Activated CD4-positive, CD25-positive, alpha-beta regulatory T cell (primary cell): ENCODE measurements around the gene COX19.
A peak's percentile ranks its signal among the peaks of the same experiment; 100 is the strongest.
"Not testable (repeated sequence)": the region's sequence is repeated elsewhere in the genome, so short reads cannot be mapped to it uniquely, and the experiment has no call there.

Source experiments
- DNase-seq, 4 experiments: peaks; one replicate each; lab custom pipeline; 2025; lab: John Stamatoyannopoulos, UW

Gene COX19

GRCh38 chr7:924042-924441 is 51.3 kb downstream of the COX19 start:
- DNase-seq = not testable (repeated sequence)

- DNase-seq = peak; percentile 74 to 88 (median 82)
These were observed 52.0 kb downstream of the COX19 start for GRCh38 chr7:923108-924041.

GRCh38 chr7:922334-923107 is 52.8 kb downstream of the COX19 start:
- DNase-seq = no peak

GRCh38 chr7:921581-922333 is 53.6 kb downstream of the COX19 start:
- no peak for DNase-seq

- no peak for DNase-seq
These were observed 54.3 kb downstream of the COX19 start for GRCh38 chr7:921071-921461.

GRCh38 chr7:920351-921070 is 54.8 kb downstream of the COX19 start:
- no peak for DNase-seq

- no peak for DNase-seq
These were observed 55.4 kb downstream of the COX19 start for GRCh38 chr7:919924-920341.

- DNase-seq = no peak
These were observed 56.3 kb downstream of the COX19 start for GRCh38 chr7:919114-919442.

- DNase-seq = no peak
These were observed 56.8 kb downstream of the COX19 start for GRCh38 chr7:918441-919113.

- DNase-seq = no peak
These were observed 57.3 kb downstream of the COX19 start for GRCh38 chr7:918118-918425.

- no peak for DNase-seq
These were observed 57.9 kb downstream of the COX19 start for GRCh38 chr7:917255-918117.

GRCh38 chr7:916291-916941 is 58.9 kb downstream of the COX19 start:
- no peak for DNase-seq
